Endothelial cell of umbilical vein (primary cell): Measurements from ENCODE around the gene GFER.

Source experiments
- EZH2 ChIP-seq: IDR thresholded peaks from 2 replicates; pipeline ENCODE4 v1.6.1; 2012; ENCODE audit warnings: borderline replicate concordance, low read depth, mild to moderate bottlenecking, moderate library complexity, low read length, inconsistent platforms; ENCODE audit not compliant: severe bottlenecking
- POLR2A ChIP-seq: IDR thresholded peaks from 2 replicates; pipeline ENCODE4 v1.6.1; 2012; ENCODE audit warnings: low read depth, mild to moderate bottlenecking, control low read depth, low read length
- POLR2AphosphoS5 ChIP-seq: IDR thresholded peaks from 2 replicates; pipeline ENCODE4 v1.6.1; 2012; ENCODE audit warnings: low read depth, mild to moderate bottlenecking, control low read depth, low read length, moderate library complexity; ENCODE audit not compliant: insufficient read depth
- TF ChIP-seq, protein P1 (sequence below), 2 donors: IDR thresholded peaks; 1 replicate in 1 of 2; 2 replicates in 1 of 2; pipeline ENCODE4 v1.5.1; 2011; ENCODE audit warnings: low read length in 2 of 2, mild to moderate bottlenecking in 2 of 2, moderate library complexity in 2 of 2, control low read depth in 1 of 2, inconsistent platforms in 1 of 2, low read depth in 1 of 2; ENCODE audit not compliant: insufficient read depth in 1 of 2; ENCODE audit errors: extremely low read depth in 1 of 2
- TF ChIP-seq, protein P2 (sequence below): IDR thresholded peaks from 2 replicates; pipeline ENCODE4 v1.6.1; 2011; ENCODE audit not compliant: insufficient read depth, insufficient read length

DNA sequence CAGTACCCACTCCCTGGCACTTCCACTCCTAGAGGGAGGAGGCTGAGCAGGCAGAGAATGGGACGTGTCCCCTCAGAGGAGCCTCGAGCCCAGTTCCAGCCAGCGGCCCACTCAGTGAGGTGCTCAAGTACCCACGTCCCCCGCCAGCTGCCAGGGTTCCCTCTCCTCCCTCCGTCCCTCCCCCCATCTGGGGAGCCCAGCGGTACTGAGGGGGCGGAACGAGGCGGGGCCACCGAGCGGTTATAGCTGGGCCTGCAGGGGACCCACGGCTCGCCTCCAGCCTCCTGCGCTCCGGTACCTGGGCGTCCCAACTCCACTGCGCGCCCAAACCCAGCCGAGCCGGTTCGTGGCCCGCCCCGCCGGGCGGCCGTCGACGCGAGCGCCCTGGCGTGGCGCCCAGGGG lies 35.5 kb downstream of the GFER start, which contains the start of gene NPW:
- TF ChIP-seq POLR2A: no peak
- TF ChIP-seq, protein P1, sequence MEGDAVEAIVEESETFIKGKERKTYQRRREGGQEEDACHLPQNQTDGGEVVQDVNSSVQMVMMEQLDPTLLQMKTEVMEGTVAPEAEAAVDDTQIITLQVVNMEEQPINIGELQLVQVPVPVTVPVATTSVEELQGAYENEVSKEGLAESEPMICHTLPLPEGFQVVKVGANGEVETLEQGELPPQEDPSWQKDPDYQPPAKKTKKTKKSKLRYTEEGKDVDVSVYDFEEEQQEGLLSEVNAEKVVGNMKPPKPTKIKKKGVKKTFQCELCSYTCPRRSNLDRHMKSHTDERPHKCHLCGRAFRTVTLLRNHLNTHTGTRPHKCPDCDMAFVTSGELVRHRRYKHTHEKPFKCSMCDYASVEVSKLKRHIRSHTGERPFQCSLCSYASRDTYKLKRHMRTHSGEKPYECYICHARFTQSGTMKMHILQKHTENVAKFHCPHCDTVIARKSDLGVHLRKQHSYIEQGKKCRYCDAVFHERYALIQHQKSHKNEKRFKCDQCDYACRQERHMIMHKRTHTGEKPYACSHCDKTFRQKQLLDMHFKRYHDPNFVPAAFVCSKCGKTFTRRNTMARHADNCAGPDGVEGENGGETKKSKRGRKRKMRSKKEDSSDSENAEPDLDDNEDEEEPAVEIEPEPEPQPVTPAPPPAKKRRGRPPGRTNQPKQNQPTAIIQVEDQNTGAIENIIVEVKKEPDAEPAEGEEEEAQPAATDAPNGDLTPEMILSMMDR (IDR thresholded peaks at IDR 0.05; ENCODE audit: extremely low read depth in 1 of 2, insufficient read depth in 1 of 2, low read depth in 1 of 2, low read length in 2 of 2): no peak
- no peak for TF ChIP-seq EZH2
- TF ChIP-seq POLR2AphosphoS5: no peak
- TF ChIP-seq, protein P2, sequence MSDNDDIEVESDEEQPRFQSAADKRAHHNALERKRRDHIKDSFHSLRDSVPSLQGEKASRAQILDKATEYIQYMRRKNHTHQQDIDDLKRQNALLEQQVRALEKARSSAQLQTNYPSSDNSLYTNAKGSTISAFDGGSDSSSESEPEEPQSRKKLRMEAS: no peak
